ENCODE measurements around the gene TEX51.

- TF ChIP-seq TAF1 (IDR thresholded peaks at IDR 0.05; ENCODE audit: low read depth) (no peak), EP300 (IDR thresholded peaks at IDR 0.05; ENCODE audit: borderline replicate concordance) (no peak), REST (IDR thresholded peaks at IDR 0.05; ENCODE audit: low read depth) (no peak), MAX (IDR thresholded peaks at IDR 0.05) (no peak), USF1 (IDR thresholded peaks at IDR 0.05) (no peak), YY1 (IDR thresholded peaks at IDR 0.05; ENCODE audit: low read depth) (no peak)
Observed at GRCh38 chr2:126884861-126885750, 13.6 kb upstream of the TEX51 start.
